Uterus (tissue), 4 donors: Measurements from ENCODE around the gene SCRN2. TPM values are rescaled to one million over a fixed set of nuclear protein-coding genes. Genes with fewer than 3 reads are reported as not detected.

ENCODE experiments used
- DNase-seq, 2 donors: peaks; one replicate each; pipeline ENCODE4 v3.0.0-alpha.2; 2019 to 2020
- H3K27ac ChIP-seq, 2 donors: fragments of 200-600 bp; sonication (generic); 1 replicate in 1 of 2; 2 replicates in 1 of 2; pipeline ENCODE4 v1.5.1; 2016 to 2018
- H3K27me3 ChIP-seq, 2 donors: fragments of 200-600 bp; sonication (generic); one replicate each; pipeline ENCODE4 v1.5.1; 2018 to 2019; ENCODE audit warnings: control low read depth in 1 of 2
- H3K36me3 ChIP-seq, 2 donors: fragments of 200-600 bp; sonication (generic); one replicate each; pipeline ENCODE4 v1.5.1; 2019; ENCODE audit warnings: control low read depth in 1 of 2
- H3K4me1 ChIP-seq, 2 donors: fragments of 200-600 bp; sonication (generic); one replicate each; pipeline ENCODE4 v1.5.1; 2018 to 2019; ENCODE audit warnings: control low read depth in 1 of 2
- H3K4me3 ChIP-seq, 2 donors: fragments of 200-600 bp; sonication (generic); 1 replicate in 1 of 2; 2 replicates in 1 of 2; pipeline ENCODE4 v1.5.1; 2018 to 2019; ENCODE audit warnings: mild to moderate bottlenecking in 1 of 2
- H3K9me3 ChIP-seq, 2 donors: fragments of 200-600 bp; sonication (generic); one replicate each; pipeline ENCODE4 v1.5.1; 2019; ENCODE audit warnings: control low read depth in 1 of 2
- CTCF ChIP-seq, 4 experiments: fragments of 200-600 bp in 2 of 4; fragments of 450-650 bp in 2 of 4; sonication (generic) in 2 of 4; IDR thresholded peaks; one replicate each; pipeline ENCODE4 v1.5.1; 2016 to 2019; ENCODE audit warnings: antibody characterized with exemption in 4 of 4, mild to moderate bottlenecking in 2 of 4, moderate library complexity in 1 of 4
- POLR2A ChIP-seq, 2 donors: fragments of 450-650 bp; IDR thresholded peaks; one replicate each; pipeline ENCODE4 v1.6.1; 2016; ENCODE audit warnings: antibody characterized with exemption in 2 of 2, mild to moderate bottlenecking in 1 of 2, moderate library complexity in 1 of 2
- intact Hi-C: fragments of 100-400 bp; cut with DNase I; formaldehyde crosslinking; loops from one replicate; pipeline ENCODE4 v1.15.1; 2023; ENCODE audit warnings: low total_unique reads
- total RNA-seq, 4 donors: library from RNA; depleted of rRNA in 3 of 4; stranded (reverse); fragments of >200 nt in 3 of 4; gene quantifications; one replicate each; pipeline versions ENCODE4 v1.1.0 to v1.2.4, GENCODE V29; 2014 to 2023
- donor health status: DM: yes; HTN: yes; CAD: no.

Gene SCRN2
- total RNA-seq, 4 donors from 2014 or later, result 12.4 to 80.7 (median 39.8) TPM

GRCh38 chr17:47869114-47869513 is 28.0 kb upstream of the SCRN2 start:
- intact Hi-C loops, result no loop called here
- H3K36me3 ChIP-seq, result no peaks in the 10 kb centered on the region
- no peak for DNase-seq
- peaks cover 0 to 5% of the 10 kb centered on the region in 2 donors for H3K27me3 ChIP-seq
- H3K4me1 ChIP-seq, result peaks cover 0 to 8% of the 10 kb centered on the region in 2 donors
- no peaks in the 10 kb centered on the region for H3K9me3 ChIP-seq
- TF ChIP-seq CTCF (IDR thresholded peaks at IDR 0.05), result no peak
- TF ChIP-seq POLR2A (IDR thresholded peaks at IDR 0.05), result no peak
- H3K4me3 ChIP-seq, result no peak overlapping the region
- no peak overlapping the region for H3K27ac ChIP-seq

- H3K27ac ChIP-seq, result no peak overlapping the region
- no peak for DNase-seq
- TF ChIP-seq CTCF (IDR thresholded peaks at IDR 0.05) (no peak), POLR2A (IDR thresholded peaks at IDR 0.05) (no peak)
- H3K27me3 ChIP-seq, result peaks cover 0 to 3% of the 10 kb centered on the region in 2 donors
- H3K4me1 ChIP-seq, result peaks cover 0 to 8% of the 10 kb centered on the region in 2 donors
- H3K36me3 ChIP-seq, result no peaks in the 10 kb centered on the region
- no peaks in the 10 kb centered on the region for H3K9me3 ChIP-seq
- intact Hi-C loops, result no loop called here
- H3K4me3 ChIP-seq, result no peak overlapping the region
Measured at GRCh38 chr17:47867813-47868533, 26.9 kb upstream of the SCRN2 start.

- peaks cover 0 to 3% of the 10 kb centered on the region in 2 donors for H3K27me3 ChIP-seq
- no peaks in the 10 kb centered on the region for H3K36me3 ChIP-seq
- DNase-seq, result no peak
- H3K4me1 ChIP-seq, result no peaks in the 10 kb centered on the region
- H3K27ac ChIP-seq, result no peak overlapping the region
- H3K4me3 ChIP-seq, result no peak overlapping the region
- no peaks in the 10 kb centered on the region for H3K9me3 ChIP-seq
- TF ChIP-seq POLR2A (IDR thresholded peaks at IDR 0.05) (no peak), CTCF (IDR thresholded peaks at IDR 0.05) (no peak)
- intact Hi-C loops, result no loop called here
Measured at GRCh38 chr17:47866941-47867340, 25.9 kb upstream of the SCRN2 start.

- Histone ChIP-seq H3K27ac (no peak overlapping the region), H3K4me3 (no peak overlapping the region), H3K36me3 (no peaks in the 10 kb centered on the region), H3K9me3 (no peaks in the 10 kb centered on the region), H3K4me1 (no peaks in the 10 kb centered on the region), H3K27me3 (peaks cover 0 to 4% of the 10 kb centered on the region in 2 donors)
- intact Hi-C loops, result no loop called here
- DNase-seq, result no peak
- TF ChIP-seq CTCF (IDR thresholded peaks at IDR 0.05), result no peak
- no peak for TF ChIP-seq POLR2A (IDR thresholded peaks at IDR 0.05)
Measured at GRCh38 chr17:47864791-47865216, 23.7 kb upstream of the SCRN2 start.

- Histone ChIP-seq H3K36me3 (no peaks in the 10 kb centered on the region), H3K27me3 (peaks cover 0 to 4% of the 10 kb centered on the region in 2 donors), H3K4me3 (no peak overlapping the region), H3K4me1 (no peaks in the 10 kb centered on the region), H3K27ac (no peak overlapping the region), H3K9me3 (no peaks in the 10 kb centered on the region)
- intact Hi-C loops, result no loop called here
- DNase-seq, result no peak
- TF ChIP-seq POLR2A (IDR thresholded peaks at IDR 0.05) (no peak), CTCF (IDR thresholded peaks at IDR 0.05) (no peak)
Measured at GRCh38 chr17:47862621-47863440, 21.8 kb upstream of the SCRN2 start.
